Nephron (organoid): Measurements from ENCODE around the gene PCDHA5.
"Not testable (repeated sequence)": the region's sequence is repeated elsewhere in the genome, so short reads cannot be mapped to it uniquely, and the experiment has no call there.

Source experiments
- H3K27ac Mint-ChIP-seq, 3 experiments: 2 replicates each; pipeline ENCODE4 v1.8.0; 2020; ENCODE audit warnings: mixed read lengths in 3 of 3, mild to moderate bottlenecking in 2 of 3, moderate library complexity in 1 of 3
- H3K27me3 Mint-ChIP-seq: 2 replicates; pipeline ENCODE4 v1.8.0; 2021; ENCODE audit warnings: low read depth, mild to moderate bottlenecking, moderate library complexity, mixed read lengths
- H3K36me3 Mint-ChIP-seq: 2 replicates; pipeline ENCODE4 v1.8.0; 2020; ENCODE audit warnings: low read depth, mixed read lengths
- H3K4me1 Mint-ChIP-seq: 2 replicates; pipeline ENCODE4 v1.8.0; 2020; ENCODE audit warnings: mixed read lengths
- H3K4me3 Mint-ChIP-seq, 3 experiments: 2 replicates each; pipeline ENCODE4 v1.8.0; 2020; ENCODE audit warnings: mild to moderate bottlenecking in 3 of 3, mixed read lengths in 3 of 3, moderate library complexity in 2 of 3
- H3K9me3 Mint-ChIP-seq: 2 replicates; pipeline ENCODE4 v1.8.0; 2020; ENCODE audit warnings: mixed read lengths
- TF ChIP-seq, protein P1 (sequence below), 3 experiments: fragments of 200-600 bp; sonication (generic); IDR thresholded peaks; one replicate each; pipeline ENCODE4 v1.5.0; 2021; ENCODE audit warnings: antibody characterized with exemption in 3 of 3; ENCODE audit not compliant: unreplicated experiment in 3 of 3

PCDHA5 gene

DNA sequence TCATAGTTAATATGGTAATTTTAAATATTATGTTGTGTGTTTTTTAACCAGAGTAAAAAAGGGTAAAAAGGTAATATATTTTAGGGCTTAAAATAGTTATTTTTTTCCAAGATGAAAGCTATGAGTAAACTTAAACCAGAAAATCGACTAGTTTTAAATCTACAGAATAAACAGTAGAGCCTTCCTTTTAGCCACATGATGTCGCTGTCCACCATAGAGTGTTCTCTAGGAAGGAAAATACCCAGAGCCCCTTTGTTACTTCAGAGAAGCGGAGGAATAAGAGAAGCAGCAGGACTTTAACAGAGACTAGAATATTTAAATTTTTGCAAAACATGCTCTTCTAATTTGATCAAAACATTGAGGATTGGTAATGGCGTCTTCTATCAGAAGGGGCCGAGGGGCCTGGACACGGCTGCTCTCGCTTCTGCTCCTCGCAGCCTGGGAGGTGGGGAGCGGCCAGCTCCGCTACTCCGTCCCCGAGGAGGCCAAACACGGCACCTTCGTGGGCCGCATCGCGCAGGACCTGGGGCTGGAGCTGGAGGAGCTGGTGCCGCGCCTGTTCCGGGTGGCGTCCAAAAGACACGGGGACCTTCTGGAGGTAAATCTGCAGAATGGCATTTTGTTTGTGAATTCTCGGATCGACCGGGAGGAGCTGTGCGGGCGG lies 26.7 kb upstream of the PCDHA5 start, which contains the start of gene PCDHA2:
Gene PCDHA2, plus strand, starts transcription at position 258 of the 664 bp plus-strand sequence.
- H3K4me3 Mint-ChIP-seq: peak within 1 kb of the TSS; percentile 78 to 89 (median 86)
- no peaks in the 10 kb centered on the region for H3K4me1 Mint-ChIP-seq
- H3K36me3 Mint-ChIP-seq: peaks cover 36% of the 10 kb centered on the region
- no peaks in the 10 kb centered on the region for H3K27me3 Mint-ChIP-seq
- H3K27ac Mint-ChIP-seq: peak within 1 kb of the TSS in 1 of 3 experiments; percentile 67
- peaks cover 53% of the 10 kb centered on the region for H3K9me3 Mint-ChIP-seq
- TF ChIP-seq, protein P1, sequence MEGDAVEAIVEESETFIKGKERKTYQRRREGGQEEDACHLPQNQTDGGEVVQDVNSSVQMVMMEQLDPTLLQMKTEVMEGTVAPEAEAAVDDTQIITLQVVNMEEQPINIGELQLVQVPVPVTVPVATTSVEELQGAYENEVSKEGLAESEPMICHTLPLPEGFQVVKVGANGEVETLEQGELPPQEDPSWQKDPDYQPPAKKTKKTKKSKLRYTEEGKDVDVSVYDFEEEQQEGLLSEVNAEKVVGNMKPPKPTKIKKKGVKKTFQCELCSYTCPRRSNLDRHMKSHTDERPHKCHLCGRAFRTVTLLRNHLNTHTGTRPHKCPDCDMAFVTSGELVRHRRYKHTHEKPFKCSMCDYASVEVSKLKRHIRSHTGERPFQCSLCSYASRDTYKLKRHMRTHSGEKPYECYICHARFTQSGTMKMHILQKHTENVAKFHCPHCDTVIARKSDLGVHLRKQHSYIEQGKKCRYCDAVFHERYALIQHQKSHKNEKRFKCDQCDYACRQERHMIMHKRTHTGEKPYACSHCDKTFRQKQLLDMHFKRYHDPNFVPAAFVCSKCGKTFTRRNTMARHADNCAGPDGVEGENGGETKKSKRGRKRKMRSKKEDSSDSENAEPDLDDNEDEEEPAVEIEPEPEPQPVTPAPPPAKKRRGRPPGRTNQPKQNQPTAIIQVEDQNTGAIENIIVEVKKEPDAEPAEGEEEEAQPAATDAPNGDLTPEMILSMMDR (IDR thresholded peaks at IDR 0.05; ENCODE audit: unreplicated experiment in 3 of 3): no peak

DNA sequence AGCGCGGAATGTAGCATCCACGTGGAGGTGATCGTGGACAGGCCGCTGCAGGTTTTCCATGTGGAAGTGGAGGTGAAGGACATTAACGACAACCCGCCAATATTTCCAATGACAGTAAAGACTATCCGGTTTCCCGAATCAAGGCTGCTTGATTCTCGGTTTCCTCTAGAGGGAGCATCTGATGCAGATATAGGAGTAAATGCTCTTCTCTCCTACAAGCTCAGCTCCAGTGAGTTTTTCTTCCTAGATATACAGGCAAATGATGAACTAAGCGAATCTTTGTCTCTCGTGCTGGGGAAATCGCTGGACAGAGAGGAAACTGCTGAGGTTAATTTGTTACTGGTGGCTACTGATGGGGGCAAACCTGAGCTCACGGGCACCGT lies 26.2 kb upstream of the PCDHA5 start:
- Mint-ChIP-seq H3K9me3 (peaks cover 55% of the 10 kb centered on the region), H3K4me1 (no peaks in the 10 kb centered on the region), H3K36me3 (peaks cover 41% of the 10 kb centered on the region), H3K4me3 (peak overlapping the region; percentile 78 to 89 (median 86)), H3K27ac (peak overlapping the region in 1 of 3 experiments; percentile 67), H3K27me3 (no peaks in the 10 kb centered on the region)
- TF ChIP-seq, protein P1 (IDR thresholded peaks at IDR 0.05; ENCODE audit: unreplicated experiment in 3 of 3): no peak

DNA sequence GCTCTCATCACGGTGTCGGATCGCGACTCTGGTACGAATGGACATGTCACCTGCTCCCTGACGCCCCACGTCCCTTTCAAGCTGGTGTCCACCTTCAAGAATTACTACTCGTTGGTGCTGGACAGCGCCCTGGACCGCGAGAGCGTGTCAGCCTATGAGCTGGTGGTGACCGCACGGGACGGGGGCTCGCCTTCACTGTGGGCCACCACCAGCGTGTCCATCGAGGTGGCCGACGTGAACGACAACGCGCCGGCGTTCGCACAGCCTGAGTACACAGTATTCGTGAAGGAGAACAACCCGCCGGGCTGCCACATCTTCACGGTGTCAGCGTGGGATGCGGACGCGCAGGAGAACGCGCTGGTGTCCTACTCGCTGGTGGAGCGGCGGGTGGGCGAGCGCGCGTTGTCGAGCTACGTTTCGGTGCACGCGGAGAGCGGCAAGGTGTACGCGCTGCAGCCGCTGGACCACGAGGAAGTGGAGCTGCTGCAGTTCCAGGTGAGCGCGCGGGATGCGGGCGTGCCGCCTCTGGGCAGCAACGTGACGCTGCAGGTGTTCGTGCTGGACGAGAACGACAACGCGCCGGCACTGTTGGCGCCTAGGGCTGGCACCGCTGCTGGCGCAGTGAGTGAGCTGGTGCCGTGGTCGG lies 25.2 kb upstream of the PCDHA5 start:
- H3K4me1 Mint-ChIP-seq, H3K4me3 Mint-ChIP-seq, H3K27ac Mint-ChIP-seq, H3K27me3 Mint-ChIP-seq: not testable (repeated sequence)
- peaks cover 55% of the 10 kb centered on the region for H3K9me3 Mint-ChIP-seq
- H3K36me3 Mint-ChIP-seq: peaks cover 50% of the 10 kb centered on the region

DNA sequence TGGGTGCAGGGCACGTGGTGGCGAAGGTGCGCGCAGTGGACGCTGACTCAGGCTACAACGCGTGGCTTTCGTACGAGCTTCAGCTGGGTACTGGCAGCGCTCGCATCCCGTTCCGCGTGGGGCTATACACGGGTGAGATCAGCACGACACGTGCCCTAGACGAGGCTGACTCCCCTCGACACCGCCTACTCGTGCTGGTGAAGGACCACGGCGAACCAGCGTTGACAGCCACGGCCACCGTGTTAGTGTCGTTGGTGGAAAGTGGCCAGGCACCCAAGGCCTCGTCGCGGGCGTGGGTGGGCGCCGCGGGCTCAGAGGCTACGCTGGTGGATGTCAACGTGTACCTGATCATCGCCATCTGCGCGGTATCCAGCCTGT lies 24.7 kb upstream of the PCDHA5 start:
- no peaks in the 10 kb centered on the region for H3K4me1 Mint-ChIP-seq
- no peak overlapping the region for H3K4me3 Mint-ChIP-seq
- H3K36me3 Mint-ChIP-seq: peaks cover 55% of the 10 kb centered on the region
- no peaks in the 10 kb centered on the region for H3K27me3 Mint-ChIP-seq
- TF ChIP-seq, protein P1 (IDR thresholded peaks at IDR 0.05; ENCODE audit: unreplicated experiment in 3 of 3): no peak
- H3K27ac Mint-ChIP-seq: no peak overlapping the region
- peaks cover 49% of the 10 kb centered on the region for H3K9me3 Mint-ChIP-seq

DNA sequence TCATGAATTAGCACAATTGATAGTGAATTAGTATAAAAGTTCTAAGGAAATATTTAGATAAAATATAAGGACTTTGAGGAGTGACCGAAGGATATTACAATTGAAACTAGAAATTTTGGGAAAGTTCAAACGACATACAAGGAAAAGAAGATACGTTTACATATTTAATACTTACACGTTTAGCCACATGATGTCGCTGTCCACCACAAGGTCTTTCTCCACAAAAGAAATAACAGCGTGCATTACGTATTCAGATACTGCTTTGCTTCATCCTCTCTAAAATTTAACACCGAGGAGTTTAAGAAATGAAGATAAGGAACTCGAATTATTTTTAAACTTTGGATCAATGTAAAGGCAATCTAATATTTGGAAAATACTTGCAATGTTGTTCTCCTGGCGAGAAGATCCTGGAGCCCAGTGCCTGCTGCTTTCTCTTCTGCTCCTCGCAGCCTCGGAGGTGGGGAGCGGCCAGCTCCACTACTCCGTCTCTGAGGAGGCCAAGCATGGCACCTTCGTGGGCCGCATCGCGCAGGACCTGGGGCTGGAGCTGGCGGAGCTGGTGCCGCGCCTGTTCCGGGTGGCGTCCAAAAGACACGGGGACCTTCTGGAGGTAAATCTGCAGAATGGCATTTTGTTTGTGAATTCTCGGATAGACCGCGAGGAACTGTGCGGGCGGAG lies 20.5 kb upstream of the PCDHA5 start, which contains the start of gene PCDHA3:
Gene PCDHA3, plus strand, starts transcription at position 242 of the 678 bp plus-strand sequence.
- Mint-ChIP-seq H3K27me3 (no peaks in the 10 kb centered on the region), H3K4me3 (no peak within 1 kb of the TSS), H3K4me1 (no peaks in the 10 kb centered on the region), H3K9me3 (peaks cover 33% of the 10 kb centered on the region), H3K27ac (no peak within 1 kb of the TSS), H3K36me3 (peaks cover 64% of the 10 kb centered on the region)
- TF ChIP-seq, protein P1 (IDR thresholded peaks at IDR 0.05; ENCODE audit: unreplicated experiment in 3 of 3): no peak

DNA sequence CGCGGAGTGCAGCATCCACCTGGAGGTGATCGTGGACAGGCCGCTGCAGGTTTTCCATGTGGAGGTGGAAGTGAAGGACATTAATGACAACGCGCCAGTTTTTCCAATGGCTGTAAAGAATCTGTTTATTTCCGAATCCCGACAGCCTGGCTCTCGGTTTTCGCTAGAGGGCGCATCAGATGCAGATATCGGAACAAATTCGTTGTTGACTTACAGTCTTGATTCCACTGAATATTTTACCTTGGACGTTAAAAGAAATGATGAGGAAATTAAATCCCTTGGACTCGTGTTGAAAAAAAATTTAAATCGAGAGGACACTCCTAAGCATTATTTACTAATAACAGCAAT lies 19.9 kb upstream of the PCDHA5 start:
- Mint-ChIP-seq H3K4me1 (no peaks in the 10 kb centered on the region), H3K9me3 (peaks cover 32% of the 10 kb centered on the region), H3K27me3 (no peaks in the 10 kb centered on the region), H3K27ac (no peak overlapping the region), H3K4me3 (no peak overlapping the region), H3K36me3 (peaks cover 65% of the 10 kb centered on the region)
- TF ChIP-seq, protein P1 (IDR thresholded peaks at IDR 0.05; ENCODE audit: unreplicated experiment in 3 of 3): no peak

DNA sequence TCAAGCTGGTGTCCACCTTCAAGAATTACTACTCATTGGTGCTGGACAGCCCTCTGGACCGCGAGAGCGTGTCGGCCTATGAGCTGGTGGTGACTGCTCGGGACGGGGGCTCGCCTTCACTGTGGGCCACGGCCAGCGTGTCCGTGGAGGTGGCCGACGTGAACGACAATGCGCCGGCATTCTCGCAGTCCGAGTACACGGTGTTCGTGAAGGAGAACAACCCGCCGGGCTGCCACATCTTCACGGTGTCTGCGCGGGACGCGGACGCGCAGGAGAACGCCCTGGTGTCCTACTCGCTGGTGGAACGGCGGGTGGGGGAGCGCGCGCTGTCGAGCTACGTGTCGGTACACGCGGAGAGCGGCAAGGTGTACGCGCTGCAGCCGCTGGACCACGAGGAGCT lies 19.0 kb upstream of the PCDHA5 start:
- H3K36me3 Mint-ChIP-seq: peaks cover 68% of the 10 kb centered on the region
- H3K9me3 Mint-ChIP-seq: peaks cover 34% of the 10 kb centered on the region
- H3K4me1 Mint-ChIP-seq, H3K27ac Mint-ChIP-seq, H3K27me3 Mint-ChIP-seq, H3K4me3 Mint-ChIP-seq: not testable (repeated sequence)
